Progenitor cell of endocrine pancreas (in vitro differentiated cells): ENCODE measurements around the gene CLPTM1L. TPM values are rescaled to one million over a fixed set of nuclear protein-coding genes. Genes with fewer than 3 reads are reported as not detected.
"Not testable (repeated sequence)": the region's sequence is repeated elsewhere in the genome, so short reads cannot be mapped to it uniquely, and the experiment has no call there.

Source experiments
- DNase-seq: peaks from one replicate; pipeline ENCODE4 v3.0.0; 2021; ENCODE audit warnings: low spot score; ENCODE audit not compliant: unreplicated experiment
- H3K27ac Mint-ChIP-seq: 2 replicates; pipeline ENCODE4 v1.8.0; 2021; ENCODE audit warnings: mild to moderate bottlenecking, moderate library complexity, mixed read lengths
- H3K27me3 Mint-ChIP-seq: 2 replicates; pipeline ENCODE4 v1.8.0; 2021; ENCODE audit warnings: mixed read lengths
- H3K36me3 Mint-ChIP-seq: 2 replicates; pipeline ENCODE4 v1.8.0; 2022; ENCODE audit warnings: mixed read lengths; ENCODE audit not compliant: insufficient read depth
- H3K4me1 Mint-ChIP-seq: 2 replicates; pipeline ENCODE4 v1.8.0; 2021; ENCODE audit warnings: low read depth, mixed read lengths
- H3K4me3 Mint-ChIP-seq: 2 replicates; pipeline ENCODE4 v1.8.0; 2021; ENCODE audit warnings: low read depth, mild to moderate bottlenecking, moderate library complexity, mixed read lengths
- H3K9me3 Mint-ChIP-seq: 2 replicates; pipeline ENCODE4 v1.8.0; 2021; ENCODE audit warnings: low read depth, mixed read lengths
- total RNA-seq: library from RNA; stranded (reverse); gene quantifications from 2 replicates; pipeline ENCODE4 v1.2.1, GENCODE V29; 2021
- TF ChIP-seq, protein P1 (sequence below): fragments of 200-600 bp; sonication (generic); IDR thresholded peaks from one replicate; pipeline ENCODE4 v1.5.0; 2021; ENCODE audit warnings: antibody characterized with exemption, mild to moderate bottlenecking; ENCODE audit not compliant: unreplicated experiment

CLPTM1L gene
- total RNA-seq, 1 donor from 2014 or later = 95.4 TPM

DNA sequence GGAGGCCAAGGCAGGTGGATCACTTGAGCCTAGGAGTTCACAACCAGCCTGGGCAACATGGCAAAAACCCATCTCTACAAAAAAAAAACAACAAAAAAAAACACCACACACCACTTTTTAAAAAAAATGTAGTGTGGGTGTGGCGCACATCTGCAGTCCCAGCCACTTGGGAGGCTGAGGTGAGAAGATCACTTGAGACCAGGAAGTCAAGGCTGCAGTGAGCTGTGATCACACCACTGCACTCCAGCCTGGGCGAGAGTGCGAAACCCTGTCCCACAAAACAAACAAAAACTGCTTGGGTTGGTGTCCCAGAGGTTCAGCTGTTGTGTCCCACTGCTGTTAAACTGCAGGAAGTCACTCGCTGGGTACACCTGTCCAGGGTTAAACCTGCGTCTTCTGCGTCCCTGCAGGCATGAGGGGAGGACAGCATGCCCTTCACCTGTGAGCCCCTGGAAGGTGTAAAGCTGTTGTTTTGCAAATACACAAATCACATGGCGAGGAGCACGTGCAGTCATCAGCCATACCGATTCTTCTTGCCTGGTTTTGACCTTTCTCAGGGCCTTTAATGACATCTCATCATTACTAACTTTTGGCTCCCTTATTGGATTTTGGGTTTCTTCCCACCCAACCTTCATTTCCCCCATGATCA is 29.3 kb upstream of the CLPTM1L start:
- Mint-ChIP-seq H3K36me3 (no peaks in the 10 kb centered on the region), H3K9me3 (no peaks in the 10 kb centered on the region), H3K27me3 (peaks cover 56% of the 10 kb centered on the region), H3K27ac (no peak overlapping the region), H3K4me3 (no peak overlapping the region), H3K4me1 (no peaks in the 10 kb centered on the region)
- TF ChIP-seq, protein P1, sequence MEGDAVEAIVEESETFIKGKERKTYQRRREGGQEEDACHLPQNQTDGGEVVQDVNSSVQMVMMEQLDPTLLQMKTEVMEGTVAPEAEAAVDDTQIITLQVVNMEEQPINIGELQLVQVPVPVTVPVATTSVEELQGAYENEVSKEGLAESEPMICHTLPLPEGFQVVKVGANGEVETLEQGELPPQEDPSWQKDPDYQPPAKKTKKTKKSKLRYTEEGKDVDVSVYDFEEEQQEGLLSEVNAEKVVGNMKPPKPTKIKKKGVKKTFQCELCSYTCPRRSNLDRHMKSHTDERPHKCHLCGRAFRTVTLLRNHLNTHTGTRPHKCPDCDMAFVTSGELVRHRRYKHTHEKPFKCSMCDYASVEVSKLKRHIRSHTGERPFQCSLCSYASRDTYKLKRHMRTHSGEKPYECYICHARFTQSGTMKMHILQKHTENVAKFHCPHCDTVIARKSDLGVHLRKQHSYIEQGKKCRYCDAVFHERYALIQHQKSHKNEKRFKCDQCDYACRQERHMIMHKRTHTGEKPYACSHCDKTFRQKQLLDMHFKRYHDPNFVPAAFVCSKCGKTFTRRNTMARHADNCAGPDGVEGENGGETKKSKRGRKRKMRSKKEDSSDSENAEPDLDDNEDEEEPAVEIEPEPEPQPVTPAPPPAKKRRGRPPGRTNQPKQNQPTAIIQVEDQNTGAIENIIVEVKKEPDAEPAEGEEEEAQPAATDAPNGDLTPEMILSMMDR = no peak
- DNase-seq = no peak

- H3K27me3 Mint-ChIP-seq = peaks cover 63% of the 10 kb centered on the region
- not testable (repeated sequence) for H3K4me3 Mint-ChIP-seq, H3K4me1 Mint-ChIP-seq, DNase-seq, H3K9me3 Mint-ChIP-seq, H3K27ac Mint-ChIP-seq, H3K36me3 Mint-ChIP-seq
Measured at GRCh38 chr5:1371972-1372342, 27.1 kb upstream of the CLPTM1L start.

DNA sequence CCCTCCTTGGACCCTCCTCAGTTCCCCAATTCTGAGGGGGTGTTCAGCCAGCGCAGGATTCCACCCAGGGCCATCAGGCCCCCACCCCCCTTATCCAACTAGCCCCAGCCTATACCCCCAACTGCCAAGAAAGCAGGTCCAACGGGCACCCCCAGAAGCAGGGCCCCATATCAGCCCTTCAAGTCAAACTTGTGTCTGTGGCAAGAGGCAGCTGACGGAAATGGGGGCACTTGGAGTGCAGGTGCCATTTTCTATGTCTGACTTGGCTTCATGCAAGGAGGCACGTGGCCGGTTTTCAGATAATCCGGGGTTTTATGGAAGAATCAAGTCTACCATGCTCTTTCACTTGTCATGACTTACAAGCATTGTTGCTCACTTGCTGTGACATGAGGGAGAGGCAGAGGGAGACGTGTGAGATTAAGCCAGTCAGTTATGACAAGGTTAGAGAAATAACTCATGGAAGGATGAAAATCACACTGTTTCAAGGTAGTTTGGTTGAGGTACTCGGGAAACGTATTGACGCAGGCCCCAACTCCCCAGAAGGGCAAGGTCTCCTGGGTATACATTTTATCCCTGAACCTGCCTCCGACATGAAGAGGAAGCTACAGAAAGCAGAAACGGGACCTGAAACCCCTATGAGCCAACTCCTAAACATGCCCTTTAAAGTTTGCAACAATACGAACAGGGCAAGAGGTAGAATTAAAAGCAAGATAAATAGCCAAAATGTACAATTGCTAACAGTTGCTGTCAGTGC is 26.5 kb upstream of the CLPTM1L start:
- TF ChIP-seq, protein P1 = no peak
- H3K4me3 Mint-ChIP-seq = no peak overlapping the region
- H3K27ac Mint-ChIP-seq = no peak overlapping the region
- H3K9me3 Mint-ChIP-seq = no peaks in the 10 kb centered on the region
- no peak for DNase-seq
- H3K36me3 Mint-ChIP-seq = no peaks in the 10 kb centered on the region
- peaks cover 68% of the 10 kb centered on the region for H3K27me3 Mint-ChIP-seq
- H3K4me1 Mint-ChIP-seq = no peaks in the 10 kb centered on the region

DNA sequence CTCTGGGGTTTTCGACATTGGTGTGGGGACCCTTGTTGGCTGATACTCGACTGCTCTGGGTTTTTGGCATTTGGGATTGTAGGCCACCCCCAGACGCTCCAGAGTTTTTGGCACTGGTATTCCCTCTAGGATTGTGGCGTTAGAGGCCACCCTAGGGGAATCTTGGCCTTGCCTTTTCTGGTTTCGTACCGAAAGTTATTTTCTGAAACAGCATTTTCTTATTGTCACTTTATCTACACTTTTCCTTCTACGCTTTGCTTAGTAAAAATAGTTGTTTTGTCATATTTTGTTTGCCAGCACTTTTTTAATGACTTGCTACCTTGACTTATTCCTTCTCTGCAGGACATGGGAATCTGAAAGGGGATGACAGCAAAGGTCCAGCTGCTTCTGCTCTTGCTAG is 25.1 kb upstream of the CLPTM1L start:
- no peaks in the 10 kb centered on the region for H3K9me3 Mint-ChIP-seq
- TF ChIP-seq, protein P1 = no peak
- no peak for DNase-seq
- H3K4me1 Mint-ChIP-seq = no peaks in the 10 kb centered on the region
- H3K27ac Mint-ChIP-seq = no peak overlapping the region
- H3K4me3 Mint-ChIP-seq = no peak overlapping the region
- peaks cover 66% of the 10 kb centered on the region for H3K27me3 Mint-ChIP-seq
- no peaks in the 10 kb centered on the region for H3K36me3 Mint-ChIP-seq

GRCh38 chr5:1368756-1369155 is 23.9 kb upstream of the CLPTM1L start:
- Mint-ChIP-seq H3K9me3 (no peaks in the 10 kb centered on the region), H3K4me3 (no peak overlapping the region), H3K27ac (no peak overlapping the region), H3K4me1 (no peaks in the 10 kb centered on the region), H3K36me3 (no peaks in the 10 kb centered on the region), H3K27me3 (peaks cover 68% of the 10 kb centered on the region)
- TF ChIP-seq, protein P1 = no peak
- no peak for DNase-seq

- TF ChIP-seq, protein P1 = no peak
- Mint-ChIP-seq H3K27me3 (peaks cover 72% of the 10 kb centered on the region), H3K4me1 (no peaks in the 10 kb centered on the region), H3K36me3 (no peaks in the 10 kb centered on the region), H3K27ac (no peak overlapping the region), H3K4me3 (no peak overlapping the region), H3K9me3 (no peaks in the 10 kb centered on the region)
- DNase-seq = no peak
Measured at GRCh38 chr5:1368236-1368635, 23.3 kb upstream of the CLPTM1L start.
